GM18505 (cell line): Measurements from ENCODE around the gene TENT5D.
"Not testable (repeated sequence)": the region's sequence is repeated elsewhere in the genome, so short reads cannot be mapped to it uniquely, and the experiment has no call there.

ENCODE experiments used
- ATAC-seq: cut with Tn5 transposase; IDR thresholded peaks from one replicate; pipeline ENCODE4 v1.9.1; 2021; ENCODE audit not compliant: unreplicated experiment
- POLR2A ChIP-seq: IDR thresholded peaks from 4 replicates; pipeline ENCODE4 v1.6.1; 2011; ENCODE audit warnings: borderline replicate concordance; ENCODE audit not compliant: insufficient read depth, insufficient read length; ENCODE audit errors: extremely low read depth

The TENT5D gene

GRCh38 chrX:80420147-80420546, at the start of gene TENT5D:
TSS of gene TENT5D (plus strand) at chrX:80420447. CDS start at chrX:80442540, 22,093 bp downstream.
- no peak for TF ChIP-seq POLR2A
- ATAC-seq: no peak

GRCh38 chrX:80385651-80386050, 34.6 kb upstream of the TENT5D start:
- not testable (repeated sequence) for ATAC-seq

- TF ChIP-seq POLR2A: no peak
- no peak for ATAC-seq
Measured at GRCh38 chrX:80388206-80388605, 32.0 kb upstream of the TENT5D start.

- no peak for TF ChIP-seq POLR2A
- no peak for ATAC-seq
Measured at GRCh38 chrX:80412042-80412441, 8.2 kb upstream of the TENT5D start.

DNA sequence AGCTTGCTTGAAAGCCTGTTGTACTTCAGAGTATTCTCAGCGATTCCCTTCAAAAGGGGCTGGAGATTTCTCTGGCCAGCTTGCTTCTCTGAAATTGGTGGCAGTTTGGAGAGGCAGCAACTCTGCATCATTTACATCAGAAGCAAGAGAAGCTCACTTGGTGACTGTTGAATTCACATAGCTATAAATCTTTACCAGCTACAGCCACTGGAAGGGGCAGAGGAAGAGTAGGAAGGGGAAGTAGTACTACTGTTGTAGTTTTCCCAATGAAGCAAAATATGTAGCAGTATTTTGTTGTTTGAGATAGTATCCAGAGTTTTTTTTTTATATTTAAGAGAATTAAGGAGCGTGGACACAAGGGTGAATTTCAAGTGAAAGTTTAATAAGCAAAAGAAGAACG, 2.8 kb downstream of the TENT5D start:
- no peak for TF ChIP-seq POLR2A
- ATAC-seq: no peak

DNA sequence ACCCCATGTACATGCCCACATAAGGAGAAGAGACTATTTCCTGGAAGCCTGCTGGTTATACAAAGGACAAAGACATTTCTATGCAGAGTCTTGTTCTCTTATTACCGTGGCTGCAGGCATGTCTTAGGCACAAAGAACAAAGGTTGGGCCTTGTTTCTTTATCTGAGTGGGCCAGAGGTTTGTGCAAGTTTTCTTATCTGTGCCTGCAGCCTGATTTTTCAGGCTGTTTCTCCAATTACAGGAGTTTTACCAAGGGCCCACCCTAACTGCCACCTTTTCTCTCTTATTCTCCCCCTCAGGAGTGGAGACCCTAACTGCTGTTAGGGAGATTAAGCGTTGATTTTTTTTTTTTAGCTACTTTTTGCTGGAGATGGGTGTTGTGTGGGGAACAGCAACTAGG, 3.5 kb downstream of the TENT5D start:
- no peak for TF ChIP-seq POLR2A
- ATAC-seq: no peak

GRCh38 chrX:80430826-80431504, 10.7 kb downstream of the TENT5D start:
- no peak for TF ChIP-seq POLR2A
- no peak for ATAC-seq

DNA sequence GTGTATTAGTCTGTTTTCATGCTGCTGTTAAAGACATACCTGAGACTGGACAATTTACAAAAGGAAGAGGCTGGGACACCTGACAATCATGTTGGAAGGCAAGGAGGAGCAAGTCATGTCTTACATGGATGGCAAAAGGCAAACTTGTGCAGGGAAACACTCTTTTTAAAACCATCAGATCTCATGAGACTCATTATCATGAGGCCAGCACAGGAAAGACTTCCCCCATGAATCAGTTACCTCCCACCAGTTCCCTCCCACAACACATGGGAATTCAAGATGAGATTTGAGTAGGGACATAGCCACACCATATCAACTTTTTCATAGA, 11.2 kb downstream of the TENT5D start:
- no peak for ATAC-seq
- no peak for TF ChIP-seq POLR2A

DNA sequence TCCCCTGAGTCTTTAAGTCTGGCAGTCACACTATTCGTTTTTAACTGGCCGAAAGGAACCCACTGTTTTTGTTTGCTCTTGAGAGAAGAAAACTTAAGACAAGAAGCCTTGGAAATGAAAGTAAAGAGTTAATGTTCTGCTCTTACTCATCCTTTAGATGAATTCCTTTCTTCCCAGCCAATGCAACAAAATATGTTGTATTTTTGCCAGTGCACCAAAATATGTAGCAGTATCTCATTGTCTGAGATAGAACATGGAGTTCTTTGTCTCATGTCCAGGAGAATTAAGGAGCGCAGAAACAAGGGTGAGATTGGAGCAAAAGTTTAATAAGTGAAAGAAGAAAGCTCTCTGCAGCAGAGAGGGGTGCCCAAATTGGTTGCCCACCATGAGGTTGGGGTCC, 12.2 kb downstream of the TENT5D start:
- TF ChIP-seq POLR2A: no peak
- ATAC-seq: no peak

DNA sequence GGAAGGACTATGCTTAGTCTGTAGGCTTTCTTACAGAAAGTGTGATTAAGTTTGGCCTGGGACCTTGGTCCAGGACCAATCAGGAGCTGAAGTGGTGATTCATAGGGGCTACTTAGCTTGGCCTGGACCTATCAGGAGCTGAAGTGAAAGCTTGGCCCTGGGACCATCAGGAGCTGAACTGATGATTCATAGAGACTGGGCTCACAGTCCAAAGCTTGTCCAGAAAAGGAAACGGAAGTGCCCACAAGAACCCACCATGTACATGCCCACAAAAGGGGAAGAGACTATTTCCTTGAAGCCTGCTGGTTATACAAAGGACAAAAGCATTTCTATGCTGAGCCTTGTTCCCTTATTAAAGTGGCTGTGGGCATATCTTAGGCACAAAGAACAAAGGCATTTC, 12.6 kb downstream of the TENT5D start:
- ATAC-seq: no peak
- TF ChIP-seq POLR2A: no peak

- ATAC-seq: not testable (repeated sequence)
Measured at GRCh38 chrX:80468166-80468565, 47.9 kb downstream of the TENT5D start.

- ATAC-seq: no peak
- no peak for TF ChIP-seq POLR2A
Measured at GRCh38 chrX:80471582-80471981, 51.3 kb downstream of the TENT5D start.

GRCh38 chrX:80485543-80485942, 65.3 kb downstream of the TENT5D start:
- TF ChIP-seq POLR2A: no peak
- no peak for ATAC-seq

- TF ChIP-seq POLR2A: no peak
- ATAC-seq: no peak
Measured at GRCh38 chrX:80486299-80486698, 66.1 kb downstream of the TENT5D start.

GRCh38 chrX:80489166-80489565, 68.9 kb downstream of the TENT5D start:
- TF ChIP-seq POLR2A: no peak
- ATAC-seq: no peak
